Liver (tissue), 3 donors: ENCODE measurements around the gene CELF4.

ENCODE experiments used
- ATF3 ChIP-seq: IDR thresholded peaks from 2 replicates; pipeline ENCODE4 v1.6.1; 2016; ENCODE audit warnings: antibody characterized with exemption
- FOXA1 ChIP-seq: IDR thresholded peaks from 2 replicates; pipeline ENCODE4 v1.6.1; 2016; ENCODE audit warnings: antibody characterized with exemption
- JUND ChIP-seq, 2 donors: IDR thresholded peaks; 2 replicates each; pipeline ENCODE4 v1.6.1; 2016; ENCODE audit warnings: antibody characterized with exemption in 2 of 2
- RAD21 ChIP-seq, 2 donors: IDR thresholded peaks; 2 replicates each; pipeline ENCODE4 v1.6.1; 2016; ENCODE audit warnings: antibody characterized with exemption in 2 of 2, mild to moderate bottlenecking in 2 of 2
- SP1 ChIP-seq: IDR thresholded peaks from 2 replicates; pipeline ENCODE4 v1.6.1; 2018; ENCODE audit warnings: antibody characterized with exemption, mild to moderate bottlenecking
- TAF1 ChIP-seq: conservative IDR thresholded peaks from 2 replicates; pipeline ENCODE4 v1.6.1; 2016; ENCODE audit warnings: antibody characterized with exemption, mild to moderate bottlenecking
- YY1 ChIP-seq: IDR thresholded peaks from 2 replicates; pipeline ENCODE4 v1.6.1; 2016; ENCODE audit warnings: antibody characterized with exemption, mild to moderate bottlenecking
- ZBTB33 ChIP-seq: IDR thresholded peaks from 2 replicates; pipeline ENCODE4 v1.6.1; 2016; ENCODE audit warnings: antibody characterized with exemption
- TF ChIP-seq, protein P1 (sequence below): fragments of 150-350 bp; IDR thresholded peaks from 2 replicates; pipeline ENCODE4 v1.5.1; 2017; ENCODE audit warnings: improper control_type of control experiment, low read depth, low read length; ENCODE audit not compliant: missing input control
- TF ChIP-seq, protein P2 (sequence below): IDR thresholded peaks from 2 replicates; pipeline ENCODE4 v1.6.1; 2016; ENCODE audit warnings: antibody characterized with exemption, mild to moderate bottlenecking
- TF ChIP-seq, protein P3 (sequence below): IDR thresholded peaks from 2 replicates; pipeline ENCODE4 v1.6.1; 2016; ENCODE audit warnings: antibody characterized with exemption
- donor health status: healthy.
- donor health status: healthy.

DNA sequence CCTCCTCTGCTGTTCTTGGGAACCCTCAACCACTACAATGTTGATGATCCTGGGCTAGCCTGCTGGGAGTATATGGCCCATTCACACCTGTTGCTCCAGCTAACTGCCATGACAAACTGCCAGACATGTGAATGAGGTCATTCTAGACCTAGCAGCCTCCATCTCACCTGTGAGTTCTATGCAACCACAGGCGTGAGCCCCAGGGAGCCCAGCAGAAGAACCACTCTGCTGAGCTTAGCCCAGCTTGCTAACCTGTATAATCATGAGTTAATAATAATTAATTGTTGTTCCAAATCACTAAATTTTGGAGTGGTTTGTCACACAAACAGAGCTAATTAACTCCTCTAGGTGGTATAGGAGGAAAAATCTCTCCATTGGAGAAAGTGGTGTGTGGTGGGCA, 24.7 kb upstream of the CELF4 start:
- TF ChIP-seq, protein P1, sequence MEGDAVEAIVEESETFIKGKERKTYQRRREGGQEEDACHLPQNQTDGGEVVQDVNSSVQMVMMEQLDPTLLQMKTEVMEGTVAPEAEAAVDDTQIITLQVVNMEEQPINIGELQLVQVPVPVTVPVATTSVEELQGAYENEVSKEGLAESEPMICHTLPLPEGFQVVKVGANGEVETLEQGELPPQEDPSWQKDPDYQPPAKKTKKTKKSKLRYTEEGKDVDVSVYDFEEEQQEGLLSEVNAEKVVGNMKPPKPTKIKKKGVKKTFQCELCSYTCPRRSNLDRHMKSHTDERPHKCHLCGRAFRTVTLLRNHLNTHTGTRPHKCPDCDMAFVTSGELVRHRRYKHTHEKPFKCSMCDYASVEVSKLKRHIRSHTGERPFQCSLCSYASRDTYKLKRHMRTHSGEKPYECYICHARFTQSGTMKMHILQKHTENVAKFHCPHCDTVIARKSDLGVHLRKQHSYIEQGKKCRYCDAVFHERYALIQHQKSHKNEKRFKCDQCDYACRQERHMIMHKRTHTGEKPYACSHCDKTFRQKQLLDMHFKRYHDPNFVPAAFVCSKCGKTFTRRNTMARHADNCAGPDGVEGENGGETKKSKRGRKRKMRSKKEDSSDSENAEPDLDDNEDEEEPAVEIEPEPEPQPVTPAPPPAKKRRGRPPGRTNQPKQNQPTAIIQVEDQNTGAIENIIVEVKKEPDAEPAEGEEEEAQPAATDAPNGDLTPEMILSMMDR: no peak
- TF ChIP-seq FOXA1 (no peak), JUND (IDR thresholded peaks at IDR 0.05) (no peak), ZBTB33 (no peak), TAF1 (no peak), YY1 (no peak), SP1 (no peak), ATF3 (no peak), RAD21 (IDR thresholded peaks at IDR 0.05) (no peak)
- TF ChIP-seq, protein P2, sequence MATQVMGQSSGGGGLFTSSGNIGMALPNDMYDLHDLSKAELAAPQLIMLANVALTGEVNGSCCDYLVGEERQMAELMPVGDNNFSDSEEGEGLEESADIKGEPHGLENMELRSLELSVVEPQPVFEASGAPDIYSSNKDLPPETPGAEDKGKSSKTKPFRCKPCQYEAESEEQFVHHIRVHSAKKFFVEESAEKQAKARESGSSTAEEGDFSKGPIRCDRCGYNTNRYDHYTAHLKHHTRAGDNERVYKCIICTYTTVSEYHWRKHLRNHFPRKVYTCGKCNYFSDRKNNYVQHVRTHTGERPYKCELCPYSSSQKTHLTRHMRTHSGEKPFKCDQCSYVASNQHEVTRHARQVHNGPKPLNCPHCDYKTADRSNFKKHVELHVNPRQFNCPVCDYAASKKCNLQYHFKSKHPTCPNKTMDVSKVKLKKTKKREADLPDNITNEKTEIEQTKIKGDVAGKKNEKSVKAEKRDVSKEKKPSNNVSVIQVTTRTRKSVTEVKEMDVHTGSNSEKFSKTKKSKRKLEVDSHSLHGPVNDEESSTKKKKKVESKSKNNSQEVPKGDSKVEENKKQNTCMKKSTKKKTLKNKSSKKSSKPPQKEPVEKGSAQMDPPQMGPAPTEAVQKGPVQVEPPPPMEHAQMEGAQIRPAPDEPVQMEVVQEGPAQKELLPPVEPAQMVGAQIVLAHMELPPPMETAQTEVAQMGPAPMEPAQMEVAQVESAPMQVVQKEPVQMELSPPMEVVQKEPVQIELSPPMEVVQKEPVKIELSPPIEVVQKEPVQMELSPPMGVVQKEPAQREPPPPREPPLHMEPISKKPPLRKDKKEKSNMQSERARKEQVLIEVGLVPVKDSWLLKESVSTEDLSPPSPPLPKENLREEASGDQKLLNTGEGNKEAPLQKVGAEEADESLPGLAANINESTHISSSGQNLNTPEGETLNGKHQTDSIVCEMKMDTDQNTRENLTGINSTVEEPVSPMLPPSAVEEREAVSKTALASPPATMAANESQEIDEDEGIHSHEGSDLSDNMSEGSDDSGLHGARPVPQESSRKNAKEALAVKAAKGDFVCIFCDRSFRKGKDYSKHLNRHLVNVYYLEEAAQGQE: no peak
- TF ChIP-seq, protein P3, sequence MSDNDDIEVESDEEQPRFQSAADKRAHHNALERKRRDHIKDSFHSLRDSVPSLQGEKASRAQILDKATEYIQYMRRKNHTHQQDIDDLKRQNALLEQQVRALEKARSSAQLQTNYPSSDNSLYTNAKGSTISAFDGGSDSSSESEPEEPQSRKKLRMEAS: no peak
